OCI-LY7 (cell line): Measurements from ENCODE around the gene PREP. TPM values are rescaled to one million over a fixed set of nuclear protein-coding genes. Genes with fewer than 3 reads are reported as not detected.

Source experiments
- BruUV-seq: library from RNA; stranded (reverse); fragments of 400-500 nt; replicated peaks from 2 replicates; lab custom pipeline; 2021; lab: Mats Ljungman, UMichigan
- CTCF ChIA-PET: fragments of 300-600 bp; sonication (Branson Sonifier 250); formaldehyde crosslinking; loops from one replicate; lab custom pipeline; 2022; ENCODE audit warnings: antibody characterized with exemption; ENCODE audit not compliant: unreplicated experiment; lab: Charles Lee
- POLR2A ChIA-PET: fragments of 300-600 bp; sonication (Branson Sonifier 250); formaldehyde crosslinking; loops from one replicate; lab custom pipeline; 2022; ENCODE audit warnings: antibody characterized with exemption; lab: Charles Lee
- DNase-seq: peaks from one replicate; pipeline ENCODE4 v3.0.0-alpha.2; 2015; ENCODE audit warnings: low spot score
- H2AFZ ChIP-seq: fragments of 200-600 bp; sonication (generic), shearing (Covaris generic); 2 replicates; pipeline ENCODE4 v1.6.1; 2014; ENCODE audit warnings: mild to moderate bottlenecking, antibody characterized with exemption, low read length, moderate library complexity
- H3K27ac ChIP-seq: fragments of 200-600 bp; sonication (generic); 2 replicates; pipeline ENCODE4 v1.5.1; 2014; ENCODE audit warnings: mixed run types, low read depth, mild to moderate bottlenecking, moderate library complexity, low read length, inconsistent platforms; ENCODE audit not compliant: poor library complexity, severe bottlenecking
- H3K36me3 ChIP-seq: fragments of 200-600 bp; sonication (generic); 2 replicates; pipeline ENCODE4 v1.6.1; 2014; ENCODE audit warnings: mild to moderate bottlenecking, antibody characterized with exemption, low read length, moderate library complexity, mixed read lengths; ENCODE audit not compliant: insufficient read depth
- H3K4me1 ChIP-seq: fragments of 200-600 bp; sonication (generic); 2 replicates; pipeline ENCODE4 v1.5.1; 2014; ENCODE audit warnings: mild to moderate bottlenecking, low read length; ENCODE audit not compliant: insufficient read depth, poor library complexity, severe bottlenecking
- H3K4me2 ChIP-seq: fragments of 200-600 bp; sonication (generic); 2 replicates; pipeline ENCODE4 v1.6.1; 2014; ENCODE audit warnings: mild to moderate bottlenecking, low read length
- H3K4me3 ChIP-seq: fragments of 200-600 bp; sonication (generic); 2 replicates; pipeline ENCODE4 v1.5.1; 2014; ENCODE audit warnings: mild to moderate bottlenecking, low read depth, low read length; ENCODE audit not compliant: poor library complexity, severe bottlenecking
- H3K79me2 ChIP-seq: fragments of 200-600 bp; sonication (generic); 2 replicates; pipeline ENCODE4 v1.6.1; 2016; ENCODE audit warnings: low read depth, mild to moderate bottlenecking, low read length, moderate library complexity, mixed read lengths; ENCODE audit not compliant: insufficient read depth
- H3K9me2 ChIP-seq: fragments of 200-600 bp; sonication (generic); 2 replicates; pipeline ENCODE4 v1.6.1; 2016; ENCODE audit warnings: mild to moderate bottlenecking, low read length, mixed read lengths; ENCODE audit not compliant: insufficient read depth
- H3K9me3 ChIP-seq: fragments of 200-600 bp; sonication (generic); 2 replicates; pipeline ENCODE4 v1.6.1; 2014; ENCODE audit warnings: mild to moderate bottlenecking, mixed run types, low read length, mixed read lengths
- H4K20me1 ChIP-seq: fragments of 200-600 bp; sonication (generic); 2 replicates; pipeline ENCODE4 v1.6.1; 2014; ENCODE audit warnings: mild to moderate bottlenecking, antibody characterized with exemption, low read length, moderate library complexity, mixed read lengths; ENCODE audit not compliant: insufficient read depth
- EZH2phosphoT487 ChIP-seq: fragments of 200-600 bp; sonication (generic); IDR thresholded peaks from 2 replicates; pipeline ENCODE4 v1.6.1; 2018; ENCODE audit warnings: low read depth, borderline replicate concordance, mild to moderate bottlenecking, mixed run types, antibody characterized with exemption, low read length, moderate library complexity, mixed read lengths
- intact Hi-C: fragments of 100-400 bp; cut with micrococcal nuclease; formaldehyde crosslinking; loops from one replicate; pipeline ENCODE4 v1.10.0; 2022; ENCODE audit not compliant: unreplicated experiment
- total RNA-seq, 2 experiments: library from RNA; depleted of rRNA in 1 of 2; stranded (reverse); fragments of >200 nt in 1 of 2; shearing (Covaris generic) in 1 of 2; gene quantifications; 2 replicates each; pipeline ENCODE4 v1.2.3, GENCODE V29; 2014 to 2022
- TF ChIP-seq, protein P1 (sequence below): fragments of 200-600 bp; sonication (generic); conservative IDR thresholded peaks from 2 replicates; pipeline ENCODE4 v1.5.1; 2014; ENCODE audit warnings: mild to moderate bottlenecking, antibody characterized with exemption, low read length, moderate library complexity, mixed read lengths

PREP gene
- total RNA-seq, 2 experiments from 2014 or later: 10.4 to 27.0 TPM

DNA sequence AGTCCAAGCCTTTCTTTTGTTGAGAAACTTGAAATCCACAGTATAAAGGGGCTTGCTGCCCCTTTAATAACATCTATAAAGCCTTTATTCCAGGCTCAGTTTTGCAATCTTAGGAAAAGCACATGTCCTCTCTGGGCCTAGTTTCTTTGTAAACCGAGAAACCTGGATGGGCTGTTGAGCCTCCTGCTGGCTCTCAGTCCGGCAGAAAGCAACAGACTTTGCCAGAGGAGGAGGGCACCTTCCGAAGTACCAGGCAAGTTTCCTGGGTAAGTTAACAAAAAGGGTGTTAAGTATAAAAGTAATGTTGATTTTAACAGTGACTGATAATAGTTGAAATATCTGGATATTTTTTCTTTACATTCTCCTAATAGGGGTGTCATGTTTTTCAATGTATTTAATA is 124.1 kb downstream of the PREP start:
- no peaks in the 10 kb centered on the region for H3K79me2 ChIP-seq
- H3K27ac ChIP-seq: no peak overlapping the region
- no peak for TF ChIP-seq EZH2phosphoT487
- TF ChIP-seq, protein P1, sequence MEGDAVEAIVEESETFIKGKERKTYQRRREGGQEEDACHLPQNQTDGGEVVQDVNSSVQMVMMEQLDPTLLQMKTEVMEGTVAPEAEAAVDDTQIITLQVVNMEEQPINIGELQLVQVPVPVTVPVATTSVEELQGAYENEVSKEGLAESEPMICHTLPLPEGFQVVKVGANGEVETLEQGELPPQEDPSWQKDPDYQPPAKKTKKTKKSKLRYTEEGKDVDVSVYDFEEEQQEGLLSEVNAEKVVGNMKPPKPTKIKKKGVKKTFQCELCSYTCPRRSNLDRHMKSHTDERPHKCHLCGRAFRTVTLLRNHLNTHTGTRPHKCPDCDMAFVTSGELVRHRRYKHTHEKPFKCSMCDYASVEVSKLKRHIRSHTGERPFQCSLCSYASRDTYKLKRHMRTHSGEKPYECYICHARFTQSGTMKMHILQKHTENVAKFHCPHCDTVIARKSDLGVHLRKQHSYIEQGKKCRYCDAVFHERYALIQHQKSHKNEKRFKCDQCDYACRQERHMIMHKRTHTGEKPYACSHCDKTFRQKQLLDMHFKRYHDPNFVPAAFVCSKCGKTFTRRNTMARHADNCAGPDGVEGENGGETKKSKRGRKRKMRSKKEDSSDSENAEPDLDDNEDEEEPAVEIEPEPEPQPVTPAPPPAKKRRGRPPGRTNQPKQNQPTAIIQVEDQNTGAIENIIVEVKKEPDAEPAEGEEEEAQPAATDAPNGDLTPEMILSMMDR: no peak
- peaks cover 22% of the 10 kb centered on the region for H3K36me3 ChIP-seq
- H3K4me2 ChIP-seq: no peak overlapping the region
- no peaks in the 10 kb centered on the region for H3K9me2 ChIP-seq
- H3K4me3 ChIP-seq: no peak overlapping the region
- no peak overlapping the region for H2AFZ ChIP-seq
- intact Hi-C loops: no loop called here
- no peaks in the 10 kb centered on the region for H3K4me1 ChIP-seq
- POLR2A ChIA-PET: no interaction called here
- no TSS peak for BruUV-seq
- no peaks in the 10 kb centered on the region for H4K20me1 ChIP-seq
- CTCF ChIA-PET: no interaction called here
- no peaks in the 10 kb centered on the region for H3K9me3 ChIP-seq
- no peak for DNase-seq

DNA sequence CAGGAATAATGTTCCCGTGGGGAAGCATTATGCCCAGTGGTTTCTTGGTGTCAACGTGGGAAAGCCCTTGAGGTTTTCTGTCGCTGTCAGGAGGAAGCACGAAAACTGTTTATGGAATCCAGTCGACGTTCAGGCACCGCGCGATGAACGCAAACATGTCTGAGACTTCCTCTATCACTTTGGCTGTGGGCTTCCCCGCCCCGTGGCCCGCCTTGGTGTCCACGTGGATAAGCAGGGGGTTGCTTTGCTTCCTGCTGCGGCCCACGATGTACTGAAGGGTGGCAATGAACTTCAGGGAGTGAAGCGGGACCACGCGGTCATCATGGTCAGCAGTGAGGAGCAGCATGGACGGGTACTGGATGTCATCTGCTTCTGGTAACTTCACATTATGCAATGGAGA is 124.8 kb downstream of the PREP start:
- Histone ChIP-seq H3K4me2 (no peak overlapping the region), H4K20me1 (no peaks in the 10 kb centered on the region), H3K9me3 (no peaks in the 10 kb centered on the region), H3K4me1 (no peaks in the 10 kb centered on the region), H2AFZ (no peak overlapping the region), H3K27ac (no peak overlapping the region), H3K4me3 (no peak overlapping the region), H3K36me3 (peaks cover 22% of the 10 kb centered on the region), H3K79me2 (no peaks in the 10 kb centered on the region), H3K9me2 (no peaks in the 10 kb centered on the region)
- DNase-seq: no peak
- POLR2A ChIA-PET: interaction anchor here (0.9 kb wide), 1 partner anchor 16 kb away, joined by 3 read pairs; no protein-coding TSS in a partner anchor
- TF ChIP-seq EZH2phosphoT487: no peak
- TF ChIP-seq, protein P1: no peak
- CTCF ChIA-PET: no interaction called here
- BruUV-seq: no TSS peak
- intact Hi-C loops: no loop called here

DNA sequence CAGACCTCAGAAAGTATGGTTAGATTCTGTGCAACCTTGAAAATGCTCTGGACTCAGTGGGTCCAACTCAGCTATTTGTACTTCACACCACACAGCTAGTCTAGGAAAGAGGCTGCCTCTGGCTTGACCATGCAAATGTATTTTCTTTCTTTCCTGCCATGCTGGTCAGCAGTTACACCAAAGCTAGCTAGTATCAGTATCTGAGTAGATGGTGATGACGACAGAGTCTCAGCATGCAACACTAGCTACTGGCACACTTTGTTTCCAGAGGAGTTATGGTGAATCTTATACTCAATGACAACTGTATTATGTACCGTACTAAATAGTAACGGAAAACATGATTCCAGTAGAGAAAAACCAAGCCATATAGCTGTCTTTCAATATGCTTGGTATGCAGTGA is 126.5 kb downstream of the PREP start:
- no peaks in the 10 kb centered on the region for H3K79me2 ChIP-seq
- H3K4me1 ChIP-seq: no peaks in the 10 kb centered on the region
- TF ChIP-seq EZH2phosphoT487: no peak
- TF ChIP-seq, protein P1: no peak
- H4K20me1 ChIP-seq: no peaks in the 10 kb centered on the region
- no peak overlapping the region for H3K27ac ChIP-seq
- no TSS peak for BruUV-seq
- DNase-seq: no peak
- ChIA-PET POLR2A (interaction anchor here (0.7 kb wide), 1 partner anchor 147 kb away, joined by 3 read pairs; no protein-coding TSS in a partner anchor), CTCF (no interaction called here)
- H3K4me3 ChIP-seq: no peak overlapping the region
- no peaks in the 10 kb centered on the region for H3K9me2 ChIP-seq
- no peak overlapping the region for H3K4me2 ChIP-seq
- peaks cover 12% of the 10 kb centered on the region for H3K36me3 ChIP-seq
- no peak overlapping the region for H2AFZ ChIP-seq
- intact Hi-C loops: no loop called here
- no peaks in the 10 kb centered on the region for H3K9me3 ChIP-seq
